Prostate gland (tissue), 2 donors: Measurements from ENCODE around the gene GAMT. TPM values are rescaled to one million over a fixed set of nuclear protein-coding genes. Genes with fewer than 3 reads are reported as not detected.

ENCODE experiments used
- DNase-seq: peaks from one replicate; pipeline ENCODE4 v3.0.0-alpha.2; 2019; ENCODE audit warnings: low spot score
- H3K27ac ChIP-seq, 2 donors: fragments of 200-600 bp; sonication (generic); 2 replicates each; pipeline ENCODE4 v1.5.1; 2017 to 2019
- H3K27me3 ChIP-seq: fragments of 200-600 bp; sonication (generic); replicated peaks from 2 replicates; pipeline ENCODE4 v1.5.1; 2019; ENCODE audit not compliant: insufficient read depth
- H3K36me3 ChIP-seq, 2 donors: fragments of 200-600 bp; sonication (generic); 1 replicate in 1 of 2; 2 replicates in 1 of 2; pipeline versions ENCODE4 v1.5.1 to v1.8.1; 2017 to 2019
- H3K4me1 ChIP-seq: fragments of 200-600 bp; sonication (generic); replicated peaks from 2 replicates; pipeline ENCODE4 v1.5.1; 2019
- H3K4me3 ChIP-seq, 2 donors: fragments of 200-600 bp; sonication (generic); 2 replicates each; pipeline ENCODE4 v1.5.1; 2017 to 2019
- H3K9me3 ChIP-seq: fragments of 200-600 bp; sonication (generic); 2 replicates; pipeline ENCODE4 v1.5.1; 2017
- CTCF ChIP-seq, 4 experiments: fragments of 200-600 bp in 2 of 4; fragments of 450-650 bp in 2 of 4; sonication (generic) in 2 of 4; IDR thresholded peaks; 1 replicate in 3 of 4; 2 replicates in 1 of 4; pipeline ENCODE4 v1.5.1; 2016 to 2019; ENCODE audit warnings: antibody characterized with exemption in 4 of 4, mild to moderate bottlenecking in 2 of 4, moderate library complexity in 2 of 4
- POLR2A ChIP-seq: fragments of 450-650 bp; IDR thresholded peaks from one replicate; pipeline ENCODE4 v1.6.1; 2016; ENCODE audit warnings: antibody characterized with exemption, mild to moderate bottlenecking
- POLR2AphosphoS5 ChIP-seq: sonication (generic); formaldehyde crosslinking; IDR thresholded peaks from one replicate; pipeline ENCODE4 v1.6.1; 2017; ENCODE audit warnings: antibody characterized with exemption
- WGBS: methylation state at CpG from one replicate; pipeline ENCODE4 v1.1.5; 2018; 5-methylcytosine and 5-hydroxymethylcytosine counted together
- intact Hi-C: fragments of 100-400 bp; cut with DNase I; formaldehyde crosslinking; loops from one replicate; pipeline ENCODE4 v1.14.2; 2022
- total RNA-seq, 2 donors: library from RNA; depleted of rRNA; stranded (reverse); fragments of >200 nt; gene quantifications; one replicate each; pipeline ENCODE4 v1.1.0, GENCODE V29; 2016

GAMT gene
- total RNA-seq, 2 donors from 2014 or later = 100 to 183 TPM

DNA sequence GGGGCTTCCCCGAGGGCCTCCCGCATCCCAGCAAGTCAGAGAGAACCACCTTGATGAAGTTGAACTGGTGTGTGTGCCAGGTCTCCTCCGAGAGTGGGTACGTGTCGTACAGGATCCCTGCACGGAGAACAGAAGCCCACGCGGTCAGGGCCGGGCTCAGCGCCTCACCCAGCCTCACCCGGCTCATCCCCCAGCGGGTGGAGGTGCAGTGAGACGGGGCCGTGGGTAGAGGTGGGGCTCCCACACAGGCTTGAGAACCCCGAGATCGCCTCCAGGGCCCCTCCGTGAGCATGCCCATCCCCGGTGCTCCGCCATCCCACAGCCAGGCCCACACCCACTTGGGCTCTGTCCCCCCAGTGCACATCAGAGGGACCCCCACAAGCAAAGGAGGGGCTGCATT lies 2.3 kb downstream of the GAMT start:
- Histone ChIP-seq H3K27me3 (no peaks in the 10 kb centered on the region), H3K36me3 (no peaks in the 10 kb centered on the region), H3K9me3 (no peaks in the 10 kb centered on the region), H3K27ac (no peak overlapping the region), H3K4me1 (peaks cover 9% of the 10 kb centered on the region), H3K4me3 (no peak overlapping the region)
- DNase-seq = no peak
- TF ChIP-seq POLR2A (no peak), POLR2AphosphoS5 (no peak), CTCF (IDR thresholded peaks at IDR 0.05) (no peak)
- intact Hi-C loops = no loop called here
- 87% methylated on average over 19 of the region's 19 CpGs for WGBS

DNA sequence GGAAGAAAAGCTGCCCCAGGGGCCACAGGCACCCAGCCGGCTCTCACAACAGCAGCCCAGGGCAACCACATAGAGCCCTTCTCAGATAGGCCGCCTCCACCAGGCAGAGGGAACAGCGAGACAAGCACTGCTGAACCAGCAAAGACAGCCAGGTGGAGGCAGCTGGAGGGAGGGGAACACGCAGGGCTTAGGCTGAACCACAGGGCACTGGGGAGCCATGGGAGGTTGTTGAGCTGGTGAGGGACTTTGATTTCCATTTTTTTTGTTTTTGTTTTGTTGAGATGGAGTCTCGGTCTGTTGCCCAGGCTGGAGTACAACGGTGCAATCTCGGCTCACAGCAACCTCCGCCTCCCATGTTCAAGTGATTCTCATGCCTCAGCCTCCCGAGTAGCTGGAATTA lies 3.5 kb downstream of the GAMT start:
- Histone ChIP-seq H3K4me1 (peaks cover 9% of the 10 kb centered on the region), H3K27me3 (no peaks in the 10 kb centered on the region), H3K4me3 (no peak overlapping the region), H3K9me3 (no peaks in the 10 kb centered on the region), H3K27ac (no peak overlapping the region), H3K36me3 (no peaks in the 10 kb centered on the region)
- 94% methylated on average over 9 of the region's 9 CpGs for WGBS
- intact Hi-C loops = no loop called here
- DNase-seq = no peak
- TF ChIP-seq POLR2AphosphoS5 (no peak), POLR2A (no peak), CTCF (IDR thresholded peaks at IDR 0.05) (no peak)

DNA sequence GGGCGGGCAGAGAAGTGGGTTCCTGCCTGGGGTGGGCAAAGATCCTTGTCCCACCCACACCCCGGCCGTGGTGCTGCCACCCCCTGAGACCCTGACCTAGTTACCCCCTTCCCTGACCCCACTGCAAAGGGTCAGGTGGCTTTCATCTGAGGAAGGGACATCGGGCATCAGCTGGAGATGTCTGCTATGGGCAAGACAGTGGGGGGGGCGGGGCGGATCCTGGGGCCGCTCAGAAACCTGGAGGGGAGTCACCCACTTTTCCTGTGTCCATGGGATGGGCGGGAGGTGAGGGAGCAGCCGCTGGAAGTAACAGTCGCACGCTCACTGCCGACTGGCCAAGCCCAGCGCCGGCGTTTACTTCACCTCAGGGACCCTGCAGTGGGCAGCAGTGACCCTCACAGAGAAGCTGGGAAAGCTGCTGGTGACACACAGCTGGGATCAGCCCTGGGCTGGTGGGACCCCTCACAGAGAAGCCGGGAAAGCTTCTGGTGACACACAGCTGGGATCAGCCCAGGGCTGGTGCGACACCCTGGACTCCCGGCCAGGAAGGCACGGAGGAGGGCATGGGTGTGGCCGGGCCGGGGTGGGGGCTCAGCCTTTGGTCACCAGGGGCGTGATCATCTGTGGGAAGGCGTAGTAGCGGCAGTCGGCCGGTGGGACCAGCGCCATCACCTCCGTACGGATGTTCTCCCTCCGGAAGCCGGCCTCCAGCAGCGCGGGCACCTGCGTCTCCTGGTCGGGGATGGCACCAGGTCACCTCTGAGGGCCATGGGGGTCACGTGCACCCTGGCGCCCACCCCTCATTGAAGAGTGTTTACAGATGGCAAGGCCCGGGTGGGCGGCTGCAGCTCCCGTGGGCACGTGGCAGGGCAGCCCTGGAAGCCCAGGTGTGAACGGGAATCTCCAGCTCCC lies 4.3 kb downstream of the GAMT start:
- no peak for DNase-seq
- no peak overlapping the region for H3K4me3 ChIP-seq
- H3K27ac ChIP-seq = no peak overlapping the region
- peaks cover 3% of the 10 kb centered on the region for H3K4me1 ChIP-seq
- H3K27me3 ChIP-seq = no peaks in the 10 kb centered on the region
- no peaks in the 10 kb centered on the region for H3K36me3 ChIP-seq
- WGBS = 76% methylated on average over 36 of the region's 42 CpGs
- intact Hi-C loops = no loop called here
- TF ChIP-seq CTCF (IDR thresholded peaks at IDR 0.05) (no peak), POLR2A (no peak), POLR2AphosphoS5 (no peak)
- no peaks in the 10 kb centered on the region for H3K9me3 ChIP-seq

- Histone ChIP-seq H3K9me3 (no peaks in the 10 kb centered on the region), H3K36me3 (no peaks in the 10 kb centered on the region), H3K27me3 (no peaks in the 10 kb centered on the region), H3K27ac (no peak overlapping the region), H3K4me1 (peaks cover 3% of the 10 kb centered on the region), H3K4me3 (no peak overlapping the region)
- WGBS = 51% methylated on average over 24 of the region's 25 CpGs
- intact Hi-C loops = no loop called here
- TF ChIP-seq CTCF (IDR thresholded peaks at IDR 0.05) (no peak), POLR2AphosphoS5 (no peak), POLR2A (no peak)
- DNase-seq = no peak
These were observed 5.1 kb downstream of the GAMT start for GRCh38 chr19:1396019-1396767.
